SK-N-SH (cell line): Measurements from ENCODE around the gene DYRK2.

ENCODE experiments used
- EZH2phosphoT487 ChIP-seq: fragments of 200-600 bp; sonication (generic); IDR thresholded peaks from 2 replicates; pipeline ENCODE4 v1.6.1; 2017; ENCODE audit warnings: low read depth, mixed run types, mild to moderate bottlenecking, antibody characterized with exemption, moderate library complexity, borderline replicate concordance
- RAD21 ChIP-seq: IDR thresholded peaks from 2 replicates; pipeline ENCODE4 v1.6.1; 2012; ENCODE audit warnings: mild to moderate bottlenecking, low read length
- RFX5 ChIP-seq: IDR thresholded peaks from 2 replicates; pipeline ENCODE4 v1.6.1; 2012; ENCODE audit warnings: mild to moderate bottlenecking, improper control_type of control experiment, low read length
- TCF12 ChIP-seq: IDR thresholded peaks from 2 replicates; pipeline ENCODE4 v1.4.0; 2012
- TF ChIP-seq, protein P1 (sequence below): IDR thresholded peaks from 2 replicates; pipeline ENCODE4 v1.6.1; 2012; ENCODE audit warnings: mild to moderate bottlenecking, low read depth, low read length, moderate library complexity
- TF ChIP-seq, protein P2 (sequence below): fragments of 200-600 bp; sonication (generic); IDR thresholded peaks from 2 replicates; pipeline ENCODE4 v1.6.1; 2017; ENCODE audit warnings: antibody characterized with exemption, mild to moderate bottlenecking, moderate library complexity

GRCh38 chr12:67662910-67663538, 14.5 kb downstream of the DYRK2 start:
- TF ChIP-seq EZH2phosphoT487, result no peak
- TF ChIP-seq TCF12, result peak; percentile 99
- TF ChIP-seq, protein P1, sequence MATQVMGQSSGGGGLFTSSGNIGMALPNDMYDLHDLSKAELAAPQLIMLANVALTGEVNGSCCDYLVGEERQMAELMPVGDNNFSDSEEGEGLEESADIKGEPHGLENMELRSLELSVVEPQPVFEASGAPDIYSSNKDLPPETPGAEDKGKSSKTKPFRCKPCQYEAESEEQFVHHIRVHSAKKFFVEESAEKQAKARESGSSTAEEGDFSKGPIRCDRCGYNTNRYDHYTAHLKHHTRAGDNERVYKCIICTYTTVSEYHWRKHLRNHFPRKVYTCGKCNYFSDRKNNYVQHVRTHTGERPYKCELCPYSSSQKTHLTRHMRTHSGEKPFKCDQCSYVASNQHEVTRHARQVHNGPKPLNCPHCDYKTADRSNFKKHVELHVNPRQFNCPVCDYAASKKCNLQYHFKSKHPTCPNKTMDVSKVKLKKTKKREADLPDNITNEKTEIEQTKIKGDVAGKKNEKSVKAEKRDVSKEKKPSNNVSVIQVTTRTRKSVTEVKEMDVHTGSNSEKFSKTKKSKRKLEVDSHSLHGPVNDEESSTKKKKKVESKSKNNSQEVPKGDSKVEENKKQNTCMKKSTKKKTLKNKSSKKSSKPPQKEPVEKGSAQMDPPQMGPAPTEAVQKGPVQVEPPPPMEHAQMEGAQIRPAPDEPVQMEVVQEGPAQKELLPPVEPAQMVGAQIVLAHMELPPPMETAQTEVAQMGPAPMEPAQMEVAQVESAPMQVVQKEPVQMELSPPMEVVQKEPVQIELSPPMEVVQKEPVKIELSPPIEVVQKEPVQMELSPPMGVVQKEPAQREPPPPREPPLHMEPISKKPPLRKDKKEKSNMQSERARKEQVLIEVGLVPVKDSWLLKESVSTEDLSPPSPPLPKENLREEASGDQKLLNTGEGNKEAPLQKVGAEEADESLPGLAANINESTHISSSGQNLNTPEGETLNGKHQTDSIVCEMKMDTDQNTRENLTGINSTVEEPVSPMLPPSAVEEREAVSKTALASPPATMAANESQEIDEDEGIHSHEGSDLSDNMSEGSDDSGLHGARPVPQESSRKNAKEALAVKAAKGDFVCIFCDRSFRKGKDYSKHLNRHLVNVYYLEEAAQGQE, result no peak
- TF ChIP-seq, protein P2, sequence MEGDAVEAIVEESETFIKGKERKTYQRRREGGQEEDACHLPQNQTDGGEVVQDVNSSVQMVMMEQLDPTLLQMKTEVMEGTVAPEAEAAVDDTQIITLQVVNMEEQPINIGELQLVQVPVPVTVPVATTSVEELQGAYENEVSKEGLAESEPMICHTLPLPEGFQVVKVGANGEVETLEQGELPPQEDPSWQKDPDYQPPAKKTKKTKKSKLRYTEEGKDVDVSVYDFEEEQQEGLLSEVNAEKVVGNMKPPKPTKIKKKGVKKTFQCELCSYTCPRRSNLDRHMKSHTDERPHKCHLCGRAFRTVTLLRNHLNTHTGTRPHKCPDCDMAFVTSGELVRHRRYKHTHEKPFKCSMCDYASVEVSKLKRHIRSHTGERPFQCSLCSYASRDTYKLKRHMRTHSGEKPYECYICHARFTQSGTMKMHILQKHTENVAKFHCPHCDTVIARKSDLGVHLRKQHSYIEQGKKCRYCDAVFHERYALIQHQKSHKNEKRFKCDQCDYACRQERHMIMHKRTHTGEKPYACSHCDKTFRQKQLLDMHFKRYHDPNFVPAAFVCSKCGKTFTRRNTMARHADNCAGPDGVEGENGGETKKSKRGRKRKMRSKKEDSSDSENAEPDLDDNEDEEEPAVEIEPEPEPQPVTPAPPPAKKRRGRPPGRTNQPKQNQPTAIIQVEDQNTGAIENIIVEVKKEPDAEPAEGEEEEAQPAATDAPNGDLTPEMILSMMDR, result peak; percentile 30
- TF ChIP-seq RAD21, result peak; percentile 38
- no peak for TF ChIP-seq RFX5
